HCT116 (cell line): ENCODE results near the gene OPCML.

Experiments
- ATF3 ChIP-seq: IDR thresholded peaks from 2 replicates; pipeline ENCODE4 v1.6.1; 2012
- CTCF ChIP-seq, 3 experiments: fragments of 200-600 bp in 1 of 3; sonication (generic) in 1 of 3; IDR thresholded peaks in 2 of 3; conservative IDR thresholded peaks in 1 of 3; 2 replicates each; pipeline ENCODE4 v1.5.1; 2012 to 2017; ENCODE audit warnings: low read depth in 2 of 3, low read length in 2 of 3, antibody characterized with exemption in 1 of 3, borderline replicate concordance in 1 of 3, control low read depth in 1 of 3, mild to moderate bottlenecking in 1 of 3, mixed read lengths in 1 of 3, mixed run types in 1 of 3, moderate library complexity in 1 of 3; ENCODE audit not compliant: insufficient read depth in 1 of 3
- EZH2 ChIP-seq: fragments of 200-600 bp; sonication (generic); IDR thresholded peaks from 2 replicates; pipeline ENCODE4 v1.6.1; 2017; ENCODE audit warnings: antibody characterized with exemption, mixed run types
- POLR2A ChIP-seq: IDR thresholded peaks from 2 replicates; pipeline ENCODE4 v1.7.0; 2011; ENCODE audit warnings: borderline replicate concordance; ENCODE audit not compliant: insufficient read depth, insufficient read length; ENCODE audit errors: extremely low read depth
- POLR2AphosphoS5 ChIP-seq: IDR thresholded peaks from 2 replicates; pipeline ENCODE4 v1.6.1; 2011; ENCODE audit warnings: mild to moderate bottlenecking, low read depth, low read length, moderate library complexity
- SRF ChIP-seq: IDR thresholded peaks from 2 replicates; pipeline ENCODE4 v1.6.1; 2012; ENCODE audit warnings: low read depth
- ZNF274 ChIP-seq: fragments of 200-500 bp; sonication (Bioruptor generic); IDR thresholded peaks from 2 replicates; pipeline ENCODE4 v1.6.1; 2014; ENCODE audit warnings: mild to moderate bottlenecking, low read depth, low read length, inconsistent platforms

GRCh38 chr11:132943706-132944568 lies 588.4 kb downstream of the OPCML start:
- TF ChIP-seq POLR2A (no peak), CTCF (IDR thresholded peaks at IDR 0.05 in 2 of 3, conservative IDR thresholded peaks at IDR 0.05 in 1 of 3; ENCODE audit: borderline replicate concordance in 1 of 3, insufficient read depth in 1 of 3, low read depth in 2 of 3, low read length in 2 of 3) (no peak), ZNF274 (no peak), EZH2 (no peak), ATF3 (no peak), POLR2AphosphoS5 (no peak), SRF (no peak)
